HG02884 (cell line): Measurements from ENCODE around the gene PLEK2.

Experiments used
- ATAC-seq: cut with Tn5 transposase; IDR thresholded peaks from one replicate; pipeline ENCODE4 v1.9.1; 2021; ENCODE audit warnings: mild to moderate bottlenecking, moderate library complexity; ENCODE audit not compliant: unreplicated experiment

PLEK2 gene

DNA sequence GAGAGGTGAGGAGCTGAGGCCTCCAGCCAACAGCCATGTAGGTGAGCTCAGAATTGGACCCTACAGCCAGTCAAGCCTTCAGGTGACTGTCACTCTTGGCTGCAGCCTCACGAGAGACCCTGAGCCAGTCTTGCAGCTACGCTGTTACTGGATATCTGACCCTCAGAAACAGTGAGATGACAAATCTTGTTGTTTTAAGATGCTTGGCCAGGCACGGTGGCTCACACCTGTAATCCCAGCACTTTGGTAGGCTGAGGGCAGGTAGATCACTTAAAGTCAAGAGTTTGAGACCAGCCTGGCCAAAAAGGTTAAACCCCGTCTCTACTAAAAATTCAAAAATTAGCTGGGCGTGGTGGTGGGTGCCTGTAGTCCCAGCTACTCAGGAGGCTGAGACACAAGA is 6.2 kb downstream of the PLEK2 start:
- ATAC-seq = no peak

DNA sequence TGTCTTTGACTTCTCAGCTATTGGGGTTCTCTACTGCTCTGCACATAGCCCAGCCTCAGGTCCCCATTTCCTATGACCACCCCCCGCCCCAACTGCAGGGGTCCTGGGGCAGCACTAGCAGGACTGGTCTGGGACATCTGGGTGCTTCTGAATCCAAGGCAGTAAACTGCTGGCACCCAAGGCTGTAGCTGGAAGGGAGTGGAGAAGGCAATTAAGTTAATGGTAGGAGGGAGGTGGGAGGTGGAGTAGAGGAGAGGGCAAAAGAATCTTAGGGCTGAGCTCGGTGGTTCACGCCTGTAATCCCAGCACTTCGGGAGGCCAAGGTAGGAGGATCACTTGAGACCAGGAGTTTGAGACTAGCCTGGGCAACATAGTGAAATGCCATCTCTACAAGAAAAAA is 11.5 kb downstream of the PLEK2 start:
- no peak for ATAC-seq

- ATAC-seq = no peak
These were observed 14.4 kb downstream of the PLEK2 start for GRCh38 chr14:67397536-67397935.

- ATAC-seq = no peak
These were observed 15.5 kb downstream of the PLEK2 start for GRCh38 chr14:67396381-67396970.

DNA sequence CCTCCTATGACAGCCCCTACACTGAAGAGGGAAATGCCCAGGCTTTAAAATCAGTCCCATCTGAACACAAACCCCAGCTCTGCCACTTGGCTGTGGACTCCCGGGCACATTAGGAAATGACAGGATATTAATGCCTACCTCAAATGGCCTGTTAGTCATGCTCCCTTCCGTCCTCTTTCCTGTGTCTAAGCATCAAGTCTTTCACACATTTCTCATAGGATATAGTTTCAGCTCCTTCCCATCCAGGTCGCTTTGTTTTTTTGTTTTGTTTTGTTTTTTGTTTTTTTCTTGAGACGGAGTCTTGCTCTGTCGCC is 16.1 kb downstream of the PLEK2 start:
- ATAC-seq = no peak

GRCh38 chr14:67395086-67395875 is 16.7 kb downstream of the PLEK2 start:
- no peak for ATAC-seq

DNA sequence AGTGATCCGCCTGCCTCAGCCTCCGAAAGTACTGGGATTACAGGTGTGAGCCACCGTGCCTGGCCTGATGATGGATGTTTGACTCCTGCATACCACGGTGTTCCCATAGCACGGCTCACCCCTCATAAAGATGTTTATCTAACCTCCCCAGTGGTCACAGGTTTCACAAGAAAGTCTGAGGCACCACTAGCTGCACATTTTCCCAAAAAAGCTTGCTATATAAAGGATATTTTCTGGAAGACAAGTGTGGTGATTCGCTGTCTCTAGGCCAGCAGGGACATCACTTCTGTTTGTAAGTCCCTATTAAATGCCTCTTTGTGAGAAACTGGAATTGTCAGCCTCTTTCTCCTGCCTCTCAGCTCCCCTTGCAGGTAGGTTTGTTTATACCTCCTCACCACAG is 18.3 kb downstream of the PLEK2 start:
- no peak for ATAC-seq

DNA sequence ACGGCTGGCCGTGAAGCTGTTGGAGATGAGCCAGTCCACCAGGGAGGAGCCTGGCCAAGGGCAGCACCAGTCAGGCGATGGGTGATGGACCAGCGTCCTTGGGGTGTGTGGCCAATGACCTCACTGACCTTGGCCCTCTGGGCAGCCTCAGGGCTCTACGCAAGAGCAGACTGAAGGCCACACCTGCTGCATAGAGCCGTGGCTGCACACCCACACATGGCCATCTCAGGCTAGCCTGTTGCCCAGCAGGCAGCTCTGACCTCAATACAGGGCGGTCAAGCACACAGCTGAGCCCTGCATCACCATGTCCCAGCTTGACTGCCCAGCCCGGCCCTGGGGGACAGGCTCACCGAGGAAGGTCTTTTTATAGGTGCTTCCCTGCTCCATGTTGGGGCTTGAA is 19.2 kb downstream of the PLEK2 start:
- no peak for ATAC-seq

DNA sequence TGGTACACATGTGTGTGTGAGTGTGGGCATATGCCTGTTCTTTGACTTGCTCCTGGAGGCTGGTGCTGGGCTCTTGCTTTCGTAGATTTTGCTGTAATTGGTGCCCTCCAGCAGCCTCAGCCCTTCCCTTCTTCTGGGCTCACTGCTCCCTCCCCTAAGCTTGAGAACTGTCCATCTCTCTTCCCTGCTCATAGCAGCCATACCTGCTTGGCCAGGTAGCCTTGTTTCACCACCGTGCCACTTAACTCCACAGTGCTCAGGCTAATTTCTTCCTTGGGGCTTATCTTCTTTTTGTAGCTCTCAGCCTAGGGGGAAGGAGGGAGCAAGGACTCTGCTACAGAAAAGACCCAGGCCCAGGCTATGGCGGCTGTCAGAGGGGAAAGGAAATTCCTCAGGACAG is 19.8 kb downstream of the PLEK2 start:
- no peak for ATAC-seq

GRCh38 chr14:67391268-67391667 is 20.7 kb downstream of the PLEK2 start:
- no peak for ATAC-seq

DNA sequence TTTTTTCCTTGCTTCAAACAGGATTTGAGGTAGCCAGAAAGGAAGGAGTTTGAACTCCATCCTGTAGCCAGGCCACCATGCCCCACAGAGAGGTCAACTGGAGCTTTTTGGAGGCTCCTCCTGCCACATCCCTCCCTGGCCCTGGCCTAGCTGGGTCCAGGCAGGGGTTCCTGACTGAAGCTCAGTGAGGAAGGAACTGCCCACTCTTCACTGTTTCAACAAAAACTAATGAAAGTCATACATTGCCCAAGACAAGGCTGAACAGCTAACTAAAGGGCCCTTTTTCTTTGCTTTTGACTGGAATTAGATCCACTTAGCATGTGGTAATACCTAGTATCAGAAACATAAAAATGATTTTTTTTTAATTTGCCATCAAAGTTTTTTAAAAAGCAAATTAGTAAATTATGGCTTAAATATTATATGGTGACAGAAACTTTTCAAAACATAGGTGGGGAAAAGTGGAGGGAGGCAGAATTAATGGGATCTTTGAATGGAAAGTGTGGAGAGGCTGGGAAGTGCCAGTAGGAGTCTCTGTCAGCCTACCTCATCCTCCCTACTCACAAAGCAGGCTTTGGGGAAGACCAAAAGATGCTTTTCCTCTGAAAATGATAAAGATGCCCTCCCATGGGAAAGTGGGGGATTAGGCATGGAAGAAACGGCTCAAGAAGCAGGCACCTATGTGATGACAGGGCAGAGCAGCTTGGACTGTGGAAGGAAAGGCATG is 22.0 kb downstream of the PLEK2 start:
- no peak for ATAC-seq

GRCh38 chr14:67389275-67389674 is 22.7 kb downstream of the PLEK2 start:
- no peak for ATAC-seq

DNA sequence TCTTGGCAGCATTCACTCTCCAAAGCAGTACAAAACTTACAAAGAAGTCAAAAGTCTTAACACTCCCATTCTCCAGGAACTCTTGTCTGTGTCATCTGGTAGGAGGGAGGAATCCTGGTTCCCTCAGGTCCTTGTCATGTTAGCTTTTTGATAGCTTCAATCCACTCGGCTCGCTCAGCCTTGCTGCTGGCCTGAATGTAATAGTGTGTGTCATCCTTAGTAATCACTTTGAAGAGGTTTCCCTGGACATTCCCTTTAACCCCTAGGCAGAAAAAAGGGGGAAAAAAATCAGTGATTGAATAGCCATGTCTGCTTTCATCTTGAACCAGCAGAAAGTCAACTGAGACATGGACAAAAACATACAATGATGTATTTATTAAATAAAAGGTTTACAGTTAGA is 24.8 kb downstream of the PLEK2 start:
- ATAC-seq = no peak

GRCh38 chr14:67385618-67386017 is 26.3 kb downstream of the PLEK2 start:
- no peak for ATAC-seq

DNA sequence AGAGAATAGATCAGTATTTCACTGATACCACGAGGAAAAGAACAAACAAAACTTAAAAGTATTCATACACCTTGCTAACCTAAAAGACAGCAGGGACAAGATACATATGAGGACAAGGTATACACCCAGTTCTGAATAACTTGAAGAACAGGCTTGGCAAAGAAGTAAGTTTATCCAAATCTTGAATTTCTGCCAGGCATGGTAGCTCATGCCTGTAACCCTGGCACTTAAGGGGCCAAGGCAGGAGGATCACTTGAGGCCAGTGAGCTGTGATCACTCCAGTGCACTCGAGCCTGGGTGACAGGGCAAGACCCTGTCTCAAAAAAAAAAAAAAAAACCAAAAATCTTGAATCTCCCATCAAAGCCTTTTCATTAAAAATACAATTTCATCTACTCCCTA is 26.8 kb downstream of the PLEK2 start:
- no peak for ATAC-seq

DNA sequence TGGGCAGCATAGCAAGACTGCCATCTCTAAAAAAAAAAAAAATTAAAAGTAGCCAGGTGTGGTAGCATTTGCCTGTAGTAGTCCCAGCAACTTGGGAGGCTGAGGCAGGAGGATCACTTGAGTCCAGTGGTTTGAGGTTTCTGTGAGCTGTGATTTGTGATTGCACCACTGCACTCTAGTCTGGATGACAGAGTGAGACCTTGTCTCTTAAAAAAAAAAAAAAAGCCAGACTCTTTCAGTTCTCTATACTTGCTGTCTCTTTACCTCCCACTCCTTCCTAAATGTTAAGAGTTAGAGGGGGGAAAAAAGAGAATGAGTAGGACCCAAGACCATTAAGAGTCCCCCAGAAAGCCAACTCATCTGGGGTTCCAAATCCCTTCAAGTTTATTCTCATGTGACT is 34.0 kb downstream of the PLEK2 start:
- no peak for ATAC-seq

DNA sequence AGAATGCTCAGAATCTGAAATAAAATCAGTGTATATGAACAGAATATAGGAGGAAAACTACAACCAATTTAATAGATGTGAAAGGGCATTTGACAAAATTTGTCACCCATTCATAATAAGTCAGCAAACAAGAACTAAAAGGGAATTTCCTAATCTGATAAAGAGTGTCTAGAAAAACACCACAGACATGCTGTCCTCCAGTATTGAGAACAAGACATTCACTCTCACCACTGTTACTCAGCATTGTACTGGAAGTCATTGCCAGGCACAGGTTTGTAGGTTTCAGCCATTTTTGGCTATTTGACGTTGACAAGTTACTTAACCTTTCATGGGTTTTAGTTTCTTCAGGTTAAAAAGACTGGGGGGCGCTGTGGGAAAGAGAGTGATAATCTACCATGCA is 38.6 kb downstream of the PLEK2 start:
- no peak for ATAC-seq

- ATAC-seq = no peak
These were observed 39.1 kb downstream of the PLEK2 start for GRCh38 chr14:67372833-67373232.

GRCh38 chr14:67371247-67372148 is 40.5 kb downstream of the PLEK2 start:
- ATAC-seq = no peak

GRCh38 chr14:67370830-67371229 is 41.1 kb downstream of the PLEK2 start:
- ATAC-seq = no peak

DNA sequence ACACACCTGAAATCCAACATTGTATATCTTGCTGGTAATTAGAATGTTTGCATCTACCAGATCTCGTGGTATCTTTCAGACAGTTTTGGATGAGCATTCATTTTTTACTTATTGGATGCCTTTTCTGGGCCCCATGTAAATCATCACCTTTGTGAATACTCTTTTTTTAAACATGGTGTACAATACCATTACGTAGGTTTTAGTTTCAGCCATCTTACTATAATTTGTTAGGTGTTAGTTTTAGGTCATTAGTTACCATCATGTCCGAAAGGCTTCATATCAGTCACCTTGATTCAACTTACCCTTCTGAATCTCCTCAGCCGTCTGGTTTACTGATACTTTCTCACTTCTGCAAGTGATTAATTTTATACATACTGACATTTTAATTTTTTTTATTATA is 46.5 kb downstream of the PLEK2 start:
- ATAC-seq = no peak
